Hepatocyte (in vitro differentiated cells): ENCODE data around the gene EXOC2. TPM values are rescaled to one million over a fixed set of nuclear protein-coding genes. Genes with fewer than 3 reads are reported as not detected.

Experiments used
- DNase-seq: peaks from one replicate; pipeline ENCODE4 v3.0.0-alpha.2; 2016; ENCODE audit warnings: low spot score
- H2AFZ ChIP-seq: fragments of 200-600 bp; sonication (generic); 2 replicates; pipeline ENCODE4 v1.6.0; 2016; ENCODE audit warnings: antibody characterized with exemption, mild to moderate bottlenecking
- H3K27ac ChIP-seq: fragments of 200-600 bp; sonication (generic); 2 replicates; pipeline ENCODE4 v1.5.1; 2016; ENCODE audit warnings: mild to moderate bottlenecking
- H3K27me3 ChIP-seq: fragments of 200-600 bp; sonication (generic); 2 replicates; pipeline ENCODE4 v1.6.1; 2016
- H3K36me3 ChIP-seq: fragments of 200-600 bp; sonication (generic); replicated peaks from 2 replicates; pipeline ENCODE4 v1.5.1; 2016; ENCODE audit warnings: low read depth; ENCODE audit not compliant: insufficient read depth
- H3K4me1 ChIP-seq: fragments of 200-600 bp; sonication (generic); 2 replicates; pipeline ENCODE4 v1.5.1; 2016; ENCODE audit warnings: mild to moderate bottlenecking, moderate library complexity; ENCODE audit not compliant: insufficient read depth
- H3K4me2 ChIP-seq: fragments of 200-600 bp; sonication (generic); 2 replicates; pipeline ENCODE4 v1.6.0; 2016
- H3K4me3 ChIP-seq: fragments of 200-600 bp; sonication (generic); 2 replicates; pipeline ENCODE4 v1.5.1; 2016; ENCODE audit warnings: mild to moderate bottlenecking
- H3K79me2 ChIP-seq: fragments of 200-600 bp; sonication (generic); 2 replicates; pipeline ENCODE4 v1.6.0; 2017; ENCODE audit warnings: mild to moderate bottlenecking
- H3K9me2 ChIP-seq: fragments of 200-600 bp; sonication (generic); replicated peaks from 2 replicates; pipeline ENCODE4 v1.6.0; 2017; ENCODE audit warnings: mild to moderate bottlenecking; ENCODE audit not compliant: insufficient read depth
- H3K9me3 ChIP-seq: fragments of 200-600 bp; sonication (generic); 2 replicates; pipeline ENCODE4 v1.5.1; 2016; ENCODE audit warnings: low read depth, mild to moderate bottlenecking
- H4K20me1 ChIP-seq: fragments of 200-600 bp; sonication (generic); 2 replicates; pipeline ENCODE4 v1.6.0; 2016; ENCODE audit warnings: mild to moderate bottlenecking; ENCODE audit not compliant: insufficient read depth, poor library complexity, severe bottlenecking
- CTCF ChIP-seq: fragments of 200-600 bp; sonication (generic); IDR thresholded peaks from 2 replicates; pipeline ENCODE4 v1.5.1; 2016; ENCODE audit warnings: antibody characterized with exemption, mild to moderate bottlenecking; ENCODE audit not compliant: poor library complexity
- EZH2 ChIP-seq: fragments of 200-600 bp; sonication (generic); IDR thresholded peaks from 2 replicates; pipeline ENCODE4 v1.6.1; 2016; ENCODE audit warnings: antibody characterized with exemption, mild to moderate bottlenecking, borderline replicate concordance
- EZH2phosphoT487 ChIP-seq: fragments of 200-600 bp; sonication (generic); IDR thresholded peaks from one replicate; pipeline ENCODE4 v1.6.1; 2018; ENCODE audit warnings: antibody characterized with exemption, mild to moderate bottlenecking, low read depth, moderate library complexity; ENCODE audit not compliant: unreplicated experiment, severe bottlenecking
- WGBS: methylation state at CpG from one replicate; pipeline ENCODE4 v1.1.6; 2016; ENCODE audit warnings: low lambda C conversion rate; ENCODE audit errors: missing lambda C conversion rate; 5-methylcytosine and 5-hydroxymethylcytosine counted together
- polyA plus RNA-seq: library from polyadenylated mRNA; unstranded; fragments of >200 nt; fragmentation: Nextera tagmentation; extraction: Ambion mirVana; gene quantifications from 2 replicates; pipeline ENCODE4 v1.2.1, GENCODE V29; 2016
- total RNA-seq: library from RNA; depleted of rRNA; stranded (reverse); fragments of >200 nt; gene quantifications from 2 replicates; pipeline ENCODE4 v1.2.3, GENCODE V29; 2014

Gene EXOC2
- total and polyA plus RNA-seq, 2 experiments from 2014 or later = 15.4 to 27.0 TPM

GRCh38 chr6:641225-641985 is 51.5 kb downstream of the EXOC2 start:
- Histone ChIP-seq H3K27me3 (no peaks in the 10 kb centered on the region), H3K36me3 (no peaks in the 10 kb centered on the region), H4K20me1 (no peaks in the 10 kb centered on the region), H3K9me3 (no peaks in the 10 kb centered on the region), H2AFZ (no peak overlapping the region), H3K79me2 (peaks cover 24% of the 10 kb centered on the region), H3K9me2 (no peaks in the 10 kb centered on the region), H3K4me2 (no peak overlapping the region), H3K4me1 (no peaks in the 10 kb centered on the region), H3K4me3 (no peak overlapping the region), H3K27ac (no peak overlapping the region)
- WGBS = 93% methylated on average over 8 of the region's 8 CpGs
- no peak for DNase-seq
- TF ChIP-seq EZH2 (no peak), EZH2phosphoT487 (no peak), CTCF (no peak)

DNA sequence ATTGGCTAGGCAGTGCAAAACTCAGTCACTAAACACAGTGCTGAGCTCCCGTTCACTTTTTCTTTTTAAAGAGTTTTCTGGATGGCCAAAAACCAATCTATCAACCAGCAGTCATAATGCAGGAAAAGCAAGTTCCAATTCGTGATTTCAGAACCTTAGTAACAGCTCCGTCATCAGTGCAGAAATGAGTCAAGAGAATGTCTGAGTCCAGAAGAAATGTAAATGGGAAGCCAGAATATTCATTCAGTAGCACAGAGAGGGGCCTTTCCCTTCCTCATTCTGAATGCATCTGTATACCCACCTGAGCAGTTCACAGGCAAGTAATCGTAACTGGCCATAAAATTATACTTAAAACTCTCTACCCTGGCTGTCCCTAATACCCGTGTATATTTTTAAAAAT is 56.5 kb downstream of the EXOC2 start:
- Histone ChIP-seq H3K27me3 (no peaks in the 10 kb centered on the region), H3K36me3 (no peaks in the 10 kb centered on the region), H3K79me2 (peaks cover 14% of the 10 kb centered on the region), H3K9me3 (no peaks in the 10 kb centered on the region), H2AFZ (no peak overlapping the region), H3K4me3 (no peak overlapping the region), H3K4me2 (no peak overlapping the region), H3K9me2 (no peaks in the 10 kb centered on the region), H3K4me1 (no peaks in the 10 kb centered on the region), H4K20me1 (no peaks in the 10 kb centered on the region), H3K27ac (no peak overlapping the region)
- TF ChIP-seq EZH2phosphoT487 = no peak
- DNase-seq = no peak
- WGBS = 73% methylated on average over 5 of the region's 5 CpGs

GRCh38 chr6:635233-635632 is 57.7 kb downstream of the EXOC2 start:
- no peak for DNase-seq
- H3K27ac ChIP-seq = no peak overlapping the region
- no peaks in the 10 kb centered on the region for H3K27me3 ChIP-seq
- no peak overlapping the region for H2AFZ ChIP-seq
- H3K9me3 ChIP-seq = no peaks in the 10 kb centered on the region
- TF ChIP-seq EZH2 (no peak), CTCF (no peak), EZH2phosphoT487 (no peak)
- H3K79me2 ChIP-seq = peaks cover 3% of the 10 kb centered on the region
- H3K9me2 ChIP-seq = no peaks in the 10 kb centered on the region
- no peak overlapping the region for H3K4me3 ChIP-seq
- H3K4me2 ChIP-seq = no peak overlapping the region
- 92% methylated on average over 5 of the region's 5 CpGs for WGBS
- H3K36me3 ChIP-seq = no peaks in the 10 kb centered on the region
- H4K20me1 ChIP-seq = no peaks in the 10 kb centered on the region
- H3K4me1 ChIP-seq = no peaks in the 10 kb centered on the region

DNA sequence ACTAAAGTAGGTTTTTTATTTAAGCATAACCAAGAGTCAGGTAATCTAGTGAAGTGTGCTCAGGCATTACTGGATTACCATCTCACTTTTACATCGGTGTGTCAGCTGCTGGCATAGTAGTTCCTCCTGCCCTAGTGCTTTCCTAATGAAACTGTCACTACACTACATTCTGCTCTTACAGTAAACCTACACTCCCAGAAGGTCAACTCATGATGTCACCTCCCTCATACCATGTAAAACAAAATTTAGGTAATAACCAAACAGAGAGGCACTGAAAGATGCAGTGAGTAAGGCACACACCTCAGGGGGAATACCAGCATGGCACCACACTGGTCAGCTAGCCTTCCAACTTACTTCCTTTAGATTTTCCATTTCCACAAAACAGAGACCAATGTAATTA is 59.3 kb downstream of the EXOC2 start:
- TF ChIP-seq EZH2 (no peak), CTCF (no peak), EZH2phosphoT487 (no peak)
- no peak for DNase-seq
- Histone ChIP-seq H2AFZ (no peak overlapping the region), H4K20me1 (no peaks in the 10 kb centered on the region), H3K4me2 (no peak overlapping the region), H3K79me2 (no peaks in the 10 kb centered on the region), H3K4me1 (no peaks in the 10 kb centered on the region), H3K4me3 (no peak overlapping the region), H3K9me3 (no peaks in the 10 kb centered on the region), H3K27ac (no peak overlapping the region), H3K9me2 (no peaks in the 10 kb centered on the region), H3K36me3 (no peaks in the 10 kb centered on the region), H3K27me3 (no peaks in the 10 kb centered on the region)
- 87% methylated on average over 1 of the region's 1 CpG for WGBS
